Cardiac fibroblast (primary cell): ENCODE data around the gene XRN2.

Source experiments
- DNase-seq, 2 donors: peaks; one replicate each; pipeline versions ENCODE4 v3.0.0 to v3.0.0-alpha.2; 2010; ENCODE audit warnings: low read depth in 2 of 2
- H3K4me3 ChIP-seq, 2 donors: replicated peaks in 1 of 2; 1 replicate in 1 of 2; 2 replicates in 1 of 2; pipeline ENCODE4 v1.5.1; 2011; ENCODE audit warnings: low read depth in 2 of 2, low read length in 2 of 2, mild to moderate bottlenecking in 2 of 2, moderate library complexity in 1 of 2
- CTCF ChIP-seq: IDR thresholded peaks from one replicate; pipeline ENCODE4 v1.5.1; 2011; ENCODE audit warnings: low read depth, mild to moderate bottlenecking, low read length, inconsistent platforms

The XRN2 gene

DNA sequence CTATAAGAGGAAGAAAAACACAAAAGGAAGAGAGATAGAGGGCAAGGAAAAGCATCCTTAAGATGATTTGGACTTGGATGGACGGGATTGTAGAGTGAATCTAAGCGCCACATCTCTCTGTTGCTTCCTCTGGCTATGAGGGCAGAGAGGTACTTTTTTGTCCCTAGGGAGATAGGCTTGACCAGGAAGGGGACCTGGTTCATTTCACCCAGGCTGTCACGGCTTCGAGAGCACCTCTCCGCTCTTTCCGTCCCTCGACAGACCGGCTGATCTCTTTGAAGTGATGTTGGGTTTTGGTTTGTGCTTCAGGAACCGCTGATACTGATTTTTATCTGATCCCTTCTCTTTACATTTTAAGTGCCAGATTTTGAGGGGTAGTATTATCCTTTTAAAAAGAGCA lies 74.6 kb downstream of the XRN2 start:
- TF ChIP-seq CTCF, result no peak
- H3K4me3 ChIP-seq, result no peak overlapping the region
- DNase-seq, result no peak

- no peak overlapping the region for H3K4me3 ChIP-seq
- DNase-seq, result no peak
- no peak for TF ChIP-seq CTCF
Observed at GRCh38 chr20:21378259-21378658, 75.1 kb downstream of the XRN2 start.

DNA sequence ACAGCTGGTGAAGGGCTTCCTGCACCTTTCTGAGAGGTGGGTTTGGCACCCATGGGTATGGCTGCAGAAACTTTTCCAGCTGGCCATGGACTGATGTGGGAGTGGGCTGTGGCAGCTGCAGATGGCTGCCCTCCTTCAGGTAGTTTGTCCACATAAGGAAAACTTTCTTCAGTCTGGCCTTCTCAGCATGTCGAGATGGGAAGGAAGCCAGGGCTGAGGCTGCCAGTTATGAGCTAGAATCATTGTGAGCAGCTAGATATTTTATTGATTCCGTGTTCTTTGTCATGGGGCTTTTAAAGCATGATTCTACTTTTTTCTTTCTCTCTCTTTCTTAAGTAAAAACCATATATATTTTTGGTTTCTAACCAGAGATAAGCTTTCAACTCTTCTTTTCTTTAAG lies 77.6 kb downstream of the XRN2 start:
- no peak for TF ChIP-seq CTCF
- H3K4me3 ChIP-seq, result no peak overlapping the region
- DNase-seq, result no peak

- TF ChIP-seq CTCF, result no peak
- H3K4me3 ChIP-seq, result no peak overlapping the region
- no peak for DNase-seq
Observed at GRCh38 chr20:21381619-21382018, 78.5 kb downstream of the XRN2 start.

DNA sequence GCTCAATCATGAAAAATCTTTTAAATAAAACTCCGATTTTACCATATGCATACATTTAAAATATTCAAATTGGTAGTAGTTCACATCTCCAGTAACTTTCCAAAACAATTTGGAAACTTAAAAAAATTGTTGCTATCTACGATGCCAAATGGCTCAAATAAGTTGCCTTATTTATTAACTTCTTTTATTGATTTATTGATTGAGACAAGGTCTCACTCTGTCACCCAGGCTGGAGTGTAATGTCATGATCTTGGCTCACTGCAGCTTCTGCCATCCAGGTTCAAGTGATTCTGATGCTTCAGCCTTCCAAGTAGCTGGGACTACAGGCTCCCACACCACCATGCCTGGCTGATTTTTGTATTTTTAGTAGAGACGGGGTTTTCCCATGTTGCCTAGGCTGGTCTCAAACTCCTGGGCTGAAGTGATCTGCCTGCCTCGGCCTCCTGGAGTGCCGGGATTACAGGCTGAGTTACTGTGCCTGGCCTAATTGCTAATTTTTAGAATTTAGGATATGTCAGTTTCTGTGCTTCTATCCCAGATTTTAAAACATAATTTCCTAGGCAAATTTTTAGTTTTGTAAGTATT lies 81.3 kb downstream of the XRN2 start:
- no peak overlapping the region for H3K4me3 ChIP-seq
- DNase-seq, result no peak
- no peak for TF ChIP-seq CTCF

- no peak for TF ChIP-seq CTCF
- DNase-seq, result no peak
- H3K4me3 ChIP-seq, result no peak overlapping the region
Observed at GRCh38 chr20:21386111-21386510, 83.0 kb downstream of the XRN2 start.

DNA sequence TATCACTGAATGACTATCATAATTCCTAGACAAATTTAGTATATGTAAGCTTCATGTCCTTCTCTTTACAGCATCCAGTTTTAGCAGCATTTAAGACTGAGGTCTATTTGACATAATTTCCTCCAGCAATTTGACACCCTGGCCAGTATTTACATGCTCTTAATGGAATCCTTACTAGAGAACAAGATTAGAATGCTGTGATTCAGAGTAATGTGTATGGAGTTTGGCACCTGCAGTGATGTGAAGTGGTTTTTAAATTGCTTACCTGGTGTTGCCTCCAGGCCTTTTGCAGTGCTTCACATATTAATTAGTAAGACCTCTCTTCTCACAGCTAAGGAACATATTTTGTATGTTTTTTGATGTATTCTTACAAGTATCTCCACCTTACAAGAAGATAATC lies 84.4 kb downstream of the XRN2 start:
- no peak overlapping the region for H3K4me3 ChIP-seq
- DNase-seq, result no peak
- TF ChIP-seq CTCF, result no peak
